Measurements from ENCODE around the gene NAPB. TPM values are rescaled to one million over a fixed set of nuclear protein-coding genes. Genes with fewer than 3 reads are reported as not detected.
"Not testable (repeated sequence)": the region's sequence is repeated elsewhere in the genome, so short reads cannot be mapped to it uniquely, and the experiment has no call there.

NAPB gene
- polyA plus RNA-seq (2012; ENCODE audit: missing spikeins) = 9.2 TPM

GRCh38 chr20:23420943-23421931, at the start of gene NAPB:
NAPB (minus strand) TSS chr20:23421488; CDS start chr20:23421402, 86 bp downstream.
- DNase-seq (ENCODE audit: insufficient read length) (peak; percentile 81), FAIRE-seq (peak; percentile 92)
- TF ChIP-seq TAF1 (IDR thresholded peaks at IDR 0.05; ENCODE audit: borderline replicate concordance, low read depth, low read length) (peak; percentile 49; the same call in 1 of the 2 replicates), POLR2A (IDR thresholded peaks at IDR 0.05; ENCODE audit: low read depth, low read length) (peak; percentile 77; the same call in 1 of the 2 replicates), POLR2AphosphoS5 (IDR thresholded peaks at IDR 0.05; ENCODE audit: low read depth, low read length) (peak; percentile 73)

GRCh38 chr20:23466961-23467360, 45.7 kb upstream of the NAPB start:
- not testable (repeated sequence) for DNase-seq (ENCODE audit: insufficient read length); FAIRE-seq

- FAIRE-seq = no peak
- TF ChIP-seq POLR2A (IDR thresholded peaks at IDR 0.05; ENCODE audit: low read depth, low read length) (no peak), TAF1 (IDR thresholded peaks at IDR 0.05; ENCODE audit: borderline replicate concordance, low read depth, low read length) (no peak), POLR2AphosphoS5 (IDR thresholded peaks at IDR 0.05; ENCODE audit: low read depth, low read length) (no peak)
- no peak for DNase-seq (ENCODE audit: insufficient read length)
Observed at GRCh38 chr20:23461180-23461579, 39.9 kb upstream of the NAPB start.

- TF ChIP-seq POLR2A (IDR thresholded peaks at IDR 0.05; ENCODE audit: low read depth, low read length) (no peak), POLR2AphosphoS5 (IDR thresholded peaks at IDR 0.05; ENCODE audit: low read depth, low read length) (no peak), TAF1 (IDR thresholded peaks at IDR 0.05; ENCODE audit: borderline replicate concordance, low read depth, low read length) (no peak)
- FAIRE-seq (no peak), DNase-seq (ENCODE audit: insufficient read length) (no peak)
Observed at GRCh38 chr20:23459461-23460150, 38.3 kb upstream of the NAPB start.

- DNase-seq (ENCODE audit: insufficient read length) = no peak
- FAIRE-seq = no peak
- TF ChIP-seq POLR2A (IDR thresholded peaks at IDR 0.05; ENCODE audit: low read depth, low read length) (no peak), POLR2AphosphoS5 (IDR thresholded peaks at IDR 0.05; ENCODE audit: low read depth, low read length) (no peak), TAF1 (IDR thresholded peaks at IDR 0.05; ENCODE audit: borderline replicate concordance, low read depth, low read length) (no peak)
Observed at GRCh38 chr20:23456873-23457272, 35.6 kb upstream of the NAPB start.

- no peak for DNase-seq (ENCODE audit: insufficient read length)
- no peak for TF ChIP-seq TAF1 (IDR thresholded peaks at IDR 0.05; ENCODE audit: borderline replicate concordance, low read depth, low read length)
- no peak for TF ChIP-seq POLR2A (IDR thresholded peaks at IDR 0.05; ENCODE audit: low read depth, low read length)
- no peak for TF ChIP-seq POLR2AphosphoS5 (IDR thresholded peaks at IDR 0.05; ENCODE audit: low read depth, low read length)
- no peak for FAIRE-seq
Observed at GRCh38 chr20:23456409-23456808, 35.1 kb upstream of the NAPB start.

- no peak for DNase-seq (ENCODE audit: insufficient read length)
- no peak for FAIRE-seq
Observed at GRCh38 chr20:23455639-23456038, 34.4 kb upstream of the NAPB start.

GRCh38 chr20:23454816-23455215, 33.5 kb upstream of the NAPB start:
- FAIRE-seq = no peak
- no peak for DNase-seq (ENCODE audit: insufficient read length)
- TF ChIP-seq POLR2AphosphoS5 (IDR thresholded peaks at IDR 0.05; ENCODE audit: low read depth, low read length) (no peak), POLR2A (IDR thresholded peaks at IDR 0.05; ENCODE audit: low read depth, low read length) (no peak), TAF1 (IDR thresholded peaks at IDR 0.05; ENCODE audit: borderline replicate concordance, low read depth, low read length) (no peak)

More at GRCh38 chr20:23455639-23456038, 34.4 kb upstream of the NAPB start:
- TF ChIP-seq POLR2A (IDR thresholded peaks at IDR 0.05; ENCODE audit: low read depth, low read length) (no peak), POLR2AphosphoS5 (IDR thresholded peaks at IDR 0.05; ENCODE audit: low read depth, low read length) (no peak), TAF1 (IDR thresholded peaks at IDR 0.05; ENCODE audit: borderline replicate concordance, low read depth, low read length) (no peak)

GRCh38 chr20:23453549-23454543, 32.6 kb upstream of the NAPB start:
- TF ChIP-seq TAF1 (IDR thresholded peaks at IDR 0.05; ENCODE audit: borderline replicate concordance, low read depth, low read length) = no peak
- no peak for TF ChIP-seq POLR2A (IDR thresholded peaks at IDR 0.05; ENCODE audit: low read depth, low read length)
- no peak for TF ChIP-seq POLR2AphosphoS5 (IDR thresholded peaks at IDR 0.05; ENCODE audit: low read depth, low read length)
- FAIRE-seq (peak; percentile 51), DNase-seq (ENCODE audit: insufficient read length) (no peak)

- FAIRE-seq (no peak), DNase-seq (ENCODE audit: insufficient read length) (no peak)
- TF ChIP-seq TAF1 (IDR thresholded peaks at IDR 0.05; ENCODE audit: borderline replicate concordance, low read depth, low read length) (no peak), POLR2A (IDR thresholded peaks at IDR 0.05; ENCODE audit: low read depth, low read length) (no peak), POLR2AphosphoS5 (IDR thresholded peaks at IDR 0.05; ENCODE audit: low read depth, low read length) (no peak)
Observed at GRCh38 chr20:23452776-23453175, 31.5 kb upstream of the NAPB start, which contains the start of gene CST11. CST11 (minus strand) TSS chr20:23452876; CDS start chr20:23452811, 65 bp downstream.
